Duodenal mucosa (tissue), 2 donors: ENCODE measurements around the gene SKAP1.
"Not testable (repeated sequence)": the region's sequence is repeated elsewhere in the genome, so short reads cannot be mapped to it uniquely, and the experiment has no call there.

Experiments used
- H3K27ac ChIP-seq: one replicate; pipeline ENCODE4 v1.7.0; 2013; ENCODE audit warnings: low read depth, low read length
- H3K27me3 ChIP-seq, 2 donors: one replicate each; pipeline ENCODE4 v1.7.0; 2013; ENCODE audit warnings: low read length in 2 of 2, control low read depth in 1 of 2; ENCODE audit not compliant: insufficient read depth in 2 of 2, control insufficient read depth in 1 of 2
- H3K36me3 ChIP-seq, 2 donors: one replicate each; pipeline ENCODE4 v1.7.0; 2013; ENCODE audit warnings: low read length in 2 of 2, control low read depth in 1 of 2; ENCODE audit not compliant: insufficient read depth in 2 of 2, control insufficient read depth in 1 of 2
- H3K4me1 ChIP-seq, 2 donors: one replicate each; pipeline ENCODE4 v1.7.0; 2013; ENCODE audit warnings: low read length in 2 of 2, control low read depth in 1 of 2; ENCODE audit not compliant: insufficient read depth in 2 of 2, control insufficient read depth in 1 of 2
- H3K4me3 ChIP-seq, 2 donors: one replicate each; pipeline ENCODE4 v1.7.0; 2013; ENCODE audit warnings: low read length in 2 of 2, low read depth in 1 of 2
- H3K9ac ChIP-seq, 2 donors: one replicate each; pipeline ENCODE4 v1.7.0; 2013; ENCODE audit warnings: low read length in 2 of 2, low read depth in 1 of 2
- H3K9me3 ChIP-seq, 2 donors: one replicate each; pipeline ENCODE4 v1.7.0; 2013; ENCODE audit warnings: low read length in 2 of 2, control low read depth in 1 of 2; ENCODE audit not compliant: control insufficient read depth in 1 of 2

The SKAP1 gene

DNA sequence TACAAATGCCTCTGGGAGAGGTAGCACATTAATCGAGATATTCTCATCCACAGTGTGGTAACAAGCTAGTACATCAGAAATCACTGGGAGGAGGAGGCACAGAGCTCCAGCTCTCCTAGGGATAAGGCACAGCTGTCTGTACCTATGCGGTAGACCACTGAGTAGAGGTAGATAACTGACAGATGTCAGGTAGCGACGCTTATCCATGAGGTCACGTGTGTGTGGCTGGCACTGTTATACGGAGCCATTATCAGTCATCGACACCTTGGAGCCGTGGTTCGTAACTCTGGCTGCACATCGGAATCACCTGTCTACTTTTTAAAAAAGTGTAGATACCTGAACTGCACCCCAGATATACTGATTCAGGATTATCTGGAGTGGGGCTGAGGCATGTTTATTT, 220.0 kb downstream of the SKAP1 start:
- Histone ChIP-seq H3K4me1 (no peaks in the 10 kb centered on the region), H3K27ac (no peak overlapping the region), H3K9me3 (no peaks in the 10 kb centered on the region), H3K4me3 (no peak overlapping the region), H3K36me3 (no peaks in the 10 kb centered on the region), H3K27me3 (peaks cover 7 to 11% of the 10 kb centered on the region in 2 donors), H3K9ac (no peak overlapping the region)

DNA sequence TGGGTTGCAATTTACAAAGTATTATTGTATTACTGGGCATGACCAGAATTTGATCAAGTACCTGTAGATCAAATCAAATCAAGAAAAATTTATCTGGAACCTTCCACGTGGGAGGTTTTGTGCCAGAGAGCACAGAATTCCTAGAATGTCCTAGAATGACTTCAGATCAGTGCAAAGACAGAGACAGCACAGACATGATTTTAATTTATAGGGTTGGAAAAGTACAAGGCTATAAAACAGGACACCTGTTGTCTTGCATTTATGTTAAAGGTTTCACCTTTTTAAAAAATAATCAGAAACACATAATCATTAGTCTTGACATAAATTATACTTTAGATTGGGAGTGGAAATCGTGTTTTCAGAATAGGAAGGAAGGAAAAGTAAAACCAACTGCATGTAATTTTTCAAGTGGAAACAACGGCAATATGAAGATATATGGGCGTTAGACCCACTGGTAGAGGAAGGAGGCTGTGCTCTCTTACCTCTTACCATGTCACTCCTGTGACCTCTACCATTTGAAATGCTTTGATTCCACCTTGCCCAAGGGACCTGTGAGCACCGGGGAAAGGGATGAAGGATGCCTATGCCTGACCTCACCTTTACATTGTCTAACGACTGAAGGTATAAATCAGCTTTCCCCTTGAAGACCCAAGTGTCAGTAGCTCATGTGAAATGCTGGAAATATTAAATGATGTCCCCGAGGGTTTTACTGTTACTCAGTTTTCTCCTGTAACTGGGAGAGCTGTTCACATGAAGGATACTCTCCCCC, 222.1 kb downstream of the SKAP1 start:
- H3K4me1 ChIP-seq: no peaks in the 10 kb centered on the region
- no peaks in the 10 kb centered on the region for H3K36me3 ChIP-seq
- peaks cover 7 to 14% of the 10 kb centered on the region in 2 donors for H3K27me3 ChIP-seq
- H3K27ac ChIP-seq: no peak overlapping the region
- H3K9ac ChIP-seq: no peak overlapping the region
- no peaks in the 10 kb centered on the region for H3K9me3 ChIP-seq
- H3K4me3 ChIP-seq: no peak overlapping the region

DNA sequence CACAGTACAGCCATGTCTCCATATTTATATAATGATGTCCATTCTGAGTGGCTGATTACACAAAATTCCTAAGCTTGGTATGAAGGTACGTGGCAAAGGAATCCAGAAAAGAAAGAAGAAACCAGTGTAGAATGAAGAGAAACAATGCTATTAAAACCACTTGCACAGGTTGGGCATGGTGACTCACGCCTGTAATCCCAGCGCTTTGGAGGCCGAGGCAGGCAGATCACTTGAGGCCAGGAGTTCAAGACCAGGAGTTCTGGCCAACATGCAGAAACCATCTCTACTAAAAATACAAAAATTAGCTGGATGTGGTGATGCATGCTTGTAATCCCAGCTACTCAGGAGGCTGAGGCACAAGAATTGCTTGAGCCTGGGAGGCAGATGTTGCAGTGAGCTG, 223.0 kb downstream of the SKAP1 start:
- H3K4me1 ChIP-seq, H3K27ac ChIP-seq: not testable (repeated sequence)
- peaks cover 3 to 14% of the 10 kb centered on the region in 2 donors for H3K27me3 ChIP-seq

DNA sequence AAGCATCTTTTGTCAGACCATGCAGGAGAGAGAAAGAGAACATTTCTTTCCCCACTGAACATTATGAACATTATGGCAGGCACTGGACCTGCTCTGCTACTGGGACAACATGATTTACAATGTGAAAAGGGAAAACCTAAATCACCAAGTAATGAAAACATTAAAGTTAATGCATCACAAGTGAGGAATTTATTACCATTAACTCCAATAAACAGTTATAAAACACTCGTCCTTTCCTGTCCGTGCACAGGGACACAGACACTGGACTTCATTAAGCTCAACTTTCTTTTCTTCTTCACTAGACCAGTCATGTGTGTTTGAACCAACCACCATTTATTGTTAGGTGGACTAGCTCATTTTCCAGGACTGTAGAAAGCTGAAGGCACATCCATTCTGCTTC, 227.1 kb downstream of the SKAP1 start:
- H3K27me3 ChIP-seq: peaks cover 0 to 7% of the 10 kb centered on the region in 2 donors
- no peak overlapping the region for H3K9ac ChIP-seq
- no peak overlapping the region for H3K4me3 ChIP-seq
- H3K4me1 ChIP-seq: peaks cover 3 to 7% of the 10 kb centered on the region in 2 donors
- H3K36me3 ChIP-seq: no peaks in the 10 kb centered on the region
- no peak overlapping the region for H3K27ac ChIP-seq
- no peaks in the 10 kb centered on the region for H3K9me3 ChIP-seq

More for the DNA sequence above, 223.0 kb downstream of the SKAP1 start:
- H3K4me3 ChIP-seq, H3K9ac ChIP-seq, H3K9me3 ChIP-seq, H3K36me3 ChIP-seq: not testable (repeated sequence)

DNA sequence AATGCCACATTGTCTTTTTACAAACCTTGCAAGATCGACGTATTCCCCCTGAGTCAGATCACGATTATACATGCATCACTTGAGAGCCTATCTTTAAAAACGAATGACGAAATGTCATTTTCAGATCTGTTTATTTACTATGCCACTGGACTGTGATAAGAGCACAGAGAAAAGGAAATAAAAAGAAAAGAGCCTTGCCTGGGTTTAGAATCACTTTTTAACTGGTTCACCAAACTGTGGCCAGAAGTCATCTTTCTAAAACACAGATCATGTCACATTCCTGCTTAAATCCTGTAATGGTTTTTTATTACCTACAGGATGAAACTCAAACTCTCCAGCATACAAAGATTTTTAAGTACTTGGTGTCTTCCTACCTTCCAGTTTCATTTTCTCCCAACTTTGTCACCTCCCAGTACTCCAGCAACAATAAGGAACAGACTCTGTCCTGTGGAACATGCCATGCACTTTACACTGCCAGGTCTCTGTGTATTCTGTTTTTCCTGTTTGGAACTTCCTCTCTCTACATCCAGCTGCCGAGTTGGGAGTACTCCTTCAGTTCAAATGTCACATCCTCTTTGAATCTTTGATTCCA, 231.0 kb downstream of the SKAP1 start:
- peaks cover 3 to 7% of the 10 kb centered on the region in 2 donors for H3K4me1 ChIP-seq
- H3K27ac ChIP-seq: no peak overlapping the region
- H3K9me3 ChIP-seq: no peaks in the 10 kb centered on the region
- H3K9ac ChIP-seq: no peak overlapping the region
- peak overlapping the region; percentile 23 to 36 for H3K4me3 ChIP-seq
- H3K36me3 ChIP-seq: no peaks in the 10 kb centered on the region
- peaks cover 3 to 10% of the 10 kb centered on the region in 2 donors for H3K27me3 ChIP-seq

DNA sequence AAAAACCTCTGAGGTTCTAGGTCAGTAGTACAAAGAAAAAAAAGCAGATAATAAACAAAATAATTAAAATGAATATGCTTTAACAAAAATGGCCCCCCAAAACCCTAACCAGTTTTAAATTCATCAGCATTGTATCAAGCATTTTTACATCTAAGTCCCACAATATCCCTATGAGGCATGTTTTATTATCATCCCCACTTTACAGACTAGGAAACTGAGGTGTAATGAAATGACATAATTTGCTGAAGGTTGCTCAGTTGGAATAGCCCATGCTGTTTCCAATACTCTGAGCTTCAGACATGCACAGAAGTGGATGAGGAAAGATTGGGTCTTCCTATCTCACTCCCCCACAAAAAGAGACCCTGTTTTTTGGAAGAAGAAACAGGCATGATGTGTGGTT, 234.1 kb downstream of the SKAP1 start:
- no peak overlapping the region for H3K9ac ChIP-seq
- no peak overlapping the region for H3K27ac ChIP-seq
- H3K4me1 ChIP-seq: peaks cover 3 to 7% of the 10 kb centered on the region in 2 donors
- H3K4me3 ChIP-seq: no peak overlapping the region
- H3K36me3 ChIP-seq: no peaks in the 10 kb centered on the region
- H3K27me3 ChIP-seq: peaks cover 7 to 15% of the 10 kb centered on the region in 2 donors
- H3K9me3 ChIP-seq: no peaks in the 10 kb centered on the region

DNA sequence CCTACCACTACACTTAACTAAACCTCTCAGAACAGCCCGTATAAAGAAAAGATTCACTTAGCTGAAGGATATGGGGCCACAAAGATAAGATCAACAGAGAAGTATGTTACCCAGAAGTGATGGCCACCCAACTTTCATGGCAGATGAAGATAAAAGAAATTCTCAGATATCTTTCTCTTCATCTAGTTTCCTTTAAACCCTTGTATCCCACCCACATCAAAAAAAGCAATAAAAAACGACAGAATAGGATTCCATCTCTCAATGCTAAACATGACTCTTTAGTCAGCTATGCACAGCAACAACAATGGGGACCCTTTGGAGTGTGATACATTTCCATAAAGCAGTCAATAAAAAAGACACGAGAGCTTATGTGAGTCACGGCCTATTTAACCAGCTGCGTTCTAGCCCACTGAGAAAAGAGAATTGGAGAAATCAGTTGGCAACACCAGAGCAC, 235.9 kb downstream of the SKAP1 start:
- Histone ChIP-seq H3K9me3 (no peaks in the 10 kb centered on the region), H3K36me3 (no peaks in the 10 kb centered on the region), H3K27me3 (peaks cover 7 to 17% of the 10 kb centered on the region in 2 donors), H3K4me1 (peaks cover 0 to 7% of the 10 kb centered on the region in 2 donors), H3K9ac (no peak overlapping the region), H3K27ac (no peak overlapping the region), H3K4me3 (no peak overlapping the region)

DNA sequence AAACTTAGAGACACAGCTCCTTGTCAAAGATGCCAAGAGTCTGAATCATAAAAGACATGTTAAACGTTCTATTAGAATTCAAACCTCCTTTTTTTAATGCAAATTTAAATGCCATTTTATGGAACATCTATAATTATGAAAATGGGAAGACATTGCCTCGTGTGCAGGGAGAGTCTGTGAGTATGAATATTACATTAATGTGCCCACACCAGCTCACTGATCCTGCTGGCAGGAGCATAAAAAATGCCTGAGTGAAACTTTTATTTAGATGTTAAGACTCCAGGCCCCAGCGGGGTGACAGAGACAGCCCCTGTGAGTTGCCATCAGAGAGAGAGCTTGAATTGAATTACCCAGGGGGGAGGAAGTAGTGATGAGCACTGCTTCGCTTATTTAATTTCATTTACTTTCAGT, 237.7 kb downstream of the SKAP1 start:
- no peaks in the 10 kb centered on the region for H3K4me1 ChIP-seq
- no peak overlapping the region for H3K4me3 ChIP-seq
- peaks cover 7 to 18% of the 10 kb centered on the region in 2 donors for H3K27me3 ChIP-seq
- H3K36me3 ChIP-seq: no peaks in the 10 kb centered on the region
- H3K9me3 ChIP-seq: no peaks in the 10 kb centered on the region
- H3K9ac ChIP-seq: no peak overlapping the region
- no peak overlapping the region for H3K27ac ChIP-seq

DNA sequence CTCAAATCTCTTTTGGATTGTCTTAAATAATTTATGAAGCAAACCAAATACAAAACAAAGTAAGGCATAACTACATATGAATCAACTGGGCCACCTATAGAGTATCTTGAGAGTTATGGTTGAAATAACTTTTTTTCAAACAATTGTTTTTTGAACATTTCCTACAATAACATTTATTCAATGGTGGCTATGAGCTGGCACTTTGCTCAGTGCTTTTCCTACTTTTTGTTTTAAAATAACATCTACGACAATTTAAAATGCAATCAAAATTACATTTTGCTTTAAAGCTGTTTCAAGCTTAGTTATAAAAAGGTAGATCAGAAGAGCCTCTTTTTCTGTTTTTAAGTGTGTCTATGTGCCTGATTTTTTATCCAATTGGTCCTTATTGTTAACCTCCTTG, 238.7 kb downstream of the SKAP1 start:
- no peaks in the 10 kb centered on the region for H3K4me1 ChIP-seq
- no peak overlapping the region for H3K27ac ChIP-seq
- no peak overlapping the region for H3K9ac ChIP-seq
- H3K4me3 ChIP-seq: no peak overlapping the region
- H3K27me3 ChIP-seq: peaks cover 7 to 18% of the 10 kb centered on the region in 2 donors
- no peaks in the 10 kb centered on the region for H3K9me3 ChIP-seq
- H3K36me3 ChIP-seq: no peaks in the 10 kb centered on the region

DNA sequence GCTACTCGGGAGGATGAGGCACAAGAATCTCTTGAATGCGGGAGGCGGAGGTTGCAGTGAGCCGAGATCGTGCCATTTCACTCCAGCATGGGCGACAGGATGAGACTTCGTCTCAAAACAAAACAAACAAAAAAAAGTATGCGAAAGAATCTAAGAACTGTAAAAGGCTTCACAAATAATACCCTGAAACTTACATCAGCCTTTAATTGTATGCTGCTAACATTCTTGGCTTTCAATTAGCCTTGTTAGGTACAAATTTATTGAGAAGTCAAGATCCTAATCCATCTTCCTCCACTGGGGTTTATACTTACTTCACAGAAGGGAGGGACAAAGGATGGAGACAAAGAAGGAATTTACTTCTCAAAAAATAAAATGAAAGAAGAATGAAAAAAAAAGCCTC, 239.1 kb downstream of the SKAP1 start:
- Histone ChIP-seq H3K4me3 (no peak overlapping the region), H3K4me1 (no peaks in the 10 kb centered on the region), H3K27me3 (peaks cover 8 to 18% of the 10 kb centered on the region in 2 donors), H3K9me3 (no peaks in the 10 kb centered on the region), H3K27ac (no peak overlapping the region), H3K9ac (no peak overlapping the region), H3K36me3 (no peaks in the 10 kb centered on the region)
